Measurements from ENCODE around the gene GINS1. TPM values are rescaled to one million over a fixed set of nuclear protein-coding genes. Genes with fewer than 3 reads are reported as not detected.
A peak's percentile ranks its signal among the peaks of the same experiment; 100 is the strongest.

The GINS1 gene
- total and polyA plus RNA-seq, 2 of the 13 experiments (the other 11 are each of a cell fraction or from before 2014, with no cell fraction given) = 14.6 to 59.9 TPM

DNA sequence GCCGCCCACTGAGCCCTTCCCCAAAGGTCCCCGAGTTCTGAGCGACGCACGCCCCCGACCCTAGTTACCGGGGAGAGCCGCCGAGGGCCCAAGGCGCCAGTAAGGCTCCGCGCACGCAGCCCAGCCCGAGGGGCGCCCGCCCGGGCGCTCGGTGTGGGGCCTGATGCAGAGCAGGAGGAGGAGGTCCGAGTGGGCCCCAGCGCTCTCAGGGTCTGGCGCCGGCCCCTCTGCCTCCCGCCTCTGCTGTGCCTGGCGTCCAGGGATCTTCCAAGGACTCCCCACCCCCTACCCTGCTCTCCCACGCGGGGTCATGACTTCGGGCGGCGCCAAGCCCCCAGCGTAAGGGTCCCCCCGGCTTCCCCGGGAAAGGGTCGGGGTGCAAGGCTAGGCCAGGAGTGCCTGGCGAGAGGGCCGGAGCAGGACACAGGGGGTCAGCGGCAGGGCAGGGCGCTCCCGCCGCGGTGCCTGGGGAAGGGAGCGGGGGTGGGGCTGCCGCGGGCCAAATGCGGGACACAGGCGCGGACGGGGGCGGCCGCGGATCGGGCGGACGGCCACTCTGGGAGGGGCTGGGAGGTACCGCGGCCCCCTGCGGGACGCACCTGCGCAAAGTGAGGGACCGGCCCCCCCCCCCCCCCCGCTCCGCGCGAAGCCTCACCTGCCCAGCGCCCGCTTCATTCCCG is 17.5 kb upstream of the GINS1 start (continued):
- TF ChIP-seq SKIL (CRISPR knock-in tag; IDR thresholded peaks at IDR 0.05; ENCODE audit: borderline replicate concordance) = peak; percentile 63; the same call in 1 of the 2 replicates
- TF ChIP-seq SATB2 (CRISPR knock-in tag; IDR thresholded peaks at IDR 0.05) = 0 out of 2 replicates have a peak, but pooled peaks have one; percentile 78
- peak; percentile 73 for TF ChIP-seq POGK (CRISPR knock-in tag; conservative IDR thresholded peaks at IDR 0.05)
- TF ChIP-seq ZNF672 (CRISPR knock-in tag; IDR thresholded peaks at IDR 0.05) = peak; percentile 61; the same call in 1 of the 2 replicates
- no peak for TF ChIP-seq ZC3H13 (CRISPR knock-in tag; IDR thresholded peaks at IDR 0.05)
- peak; percentile 94 for TF ChIP-seq ZNF883 (CRISPR knock-in tag; IDR thresholded peaks at IDR 0.05; ENCODE audit: not compliant biosample characterization)
- TF ChIP-seq, protein P1, sequence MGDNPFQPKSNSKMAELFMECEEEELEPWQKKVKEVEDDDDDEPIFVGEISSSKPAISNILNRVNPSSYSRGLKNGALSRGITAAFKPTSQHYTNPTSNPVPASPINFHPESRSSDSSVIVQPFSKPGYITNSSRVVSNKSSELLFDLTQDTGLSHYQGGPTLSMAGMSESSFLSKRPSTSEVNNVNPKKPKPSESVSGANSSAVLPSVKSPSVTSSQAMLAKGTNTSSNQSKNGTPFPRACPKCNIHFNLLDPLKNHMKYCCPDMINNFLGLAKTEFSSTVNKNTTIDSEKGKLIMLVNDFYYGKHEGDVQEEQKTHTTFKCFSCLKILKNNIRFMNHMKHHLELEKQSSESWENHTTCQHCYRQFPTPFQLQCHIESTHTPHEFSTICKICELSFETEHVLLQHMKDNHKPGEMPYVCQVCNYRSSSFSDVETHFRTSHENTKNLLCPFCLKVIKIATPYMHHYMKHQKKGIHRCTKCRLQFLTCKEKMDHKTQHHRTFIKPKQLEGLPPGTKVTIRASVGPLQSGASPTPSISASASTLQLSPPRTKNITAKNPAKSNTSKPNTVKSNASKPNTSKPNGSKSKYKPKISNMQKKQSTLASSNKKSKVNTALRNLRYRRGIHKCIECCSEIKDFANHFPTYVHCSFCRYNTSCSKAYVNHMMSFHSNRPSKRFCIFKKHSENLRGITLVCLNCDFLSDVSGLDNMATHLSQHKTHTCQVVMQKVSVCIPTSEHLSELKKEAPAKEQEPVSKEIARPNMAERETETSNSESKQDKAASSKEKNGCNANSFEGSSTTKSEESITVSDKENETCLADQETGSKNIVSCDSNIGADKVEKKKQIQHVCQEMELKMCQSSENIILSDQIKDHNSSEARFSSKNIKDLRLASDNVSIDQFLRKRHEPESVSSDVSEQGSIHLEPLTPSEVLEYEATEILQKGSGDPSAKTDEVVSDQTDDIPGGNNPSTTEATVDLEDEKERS (CRISPR knock-in tag; IDR thresholded peaks at IDR 0.05) = peak; percentile 95
- TF ChIP-seq MLLT10 (CRISPR knock-in tag; IDR thresholded peaks at IDR 0.05) = no peak
- TF ChIP-seq, protein P2, sequence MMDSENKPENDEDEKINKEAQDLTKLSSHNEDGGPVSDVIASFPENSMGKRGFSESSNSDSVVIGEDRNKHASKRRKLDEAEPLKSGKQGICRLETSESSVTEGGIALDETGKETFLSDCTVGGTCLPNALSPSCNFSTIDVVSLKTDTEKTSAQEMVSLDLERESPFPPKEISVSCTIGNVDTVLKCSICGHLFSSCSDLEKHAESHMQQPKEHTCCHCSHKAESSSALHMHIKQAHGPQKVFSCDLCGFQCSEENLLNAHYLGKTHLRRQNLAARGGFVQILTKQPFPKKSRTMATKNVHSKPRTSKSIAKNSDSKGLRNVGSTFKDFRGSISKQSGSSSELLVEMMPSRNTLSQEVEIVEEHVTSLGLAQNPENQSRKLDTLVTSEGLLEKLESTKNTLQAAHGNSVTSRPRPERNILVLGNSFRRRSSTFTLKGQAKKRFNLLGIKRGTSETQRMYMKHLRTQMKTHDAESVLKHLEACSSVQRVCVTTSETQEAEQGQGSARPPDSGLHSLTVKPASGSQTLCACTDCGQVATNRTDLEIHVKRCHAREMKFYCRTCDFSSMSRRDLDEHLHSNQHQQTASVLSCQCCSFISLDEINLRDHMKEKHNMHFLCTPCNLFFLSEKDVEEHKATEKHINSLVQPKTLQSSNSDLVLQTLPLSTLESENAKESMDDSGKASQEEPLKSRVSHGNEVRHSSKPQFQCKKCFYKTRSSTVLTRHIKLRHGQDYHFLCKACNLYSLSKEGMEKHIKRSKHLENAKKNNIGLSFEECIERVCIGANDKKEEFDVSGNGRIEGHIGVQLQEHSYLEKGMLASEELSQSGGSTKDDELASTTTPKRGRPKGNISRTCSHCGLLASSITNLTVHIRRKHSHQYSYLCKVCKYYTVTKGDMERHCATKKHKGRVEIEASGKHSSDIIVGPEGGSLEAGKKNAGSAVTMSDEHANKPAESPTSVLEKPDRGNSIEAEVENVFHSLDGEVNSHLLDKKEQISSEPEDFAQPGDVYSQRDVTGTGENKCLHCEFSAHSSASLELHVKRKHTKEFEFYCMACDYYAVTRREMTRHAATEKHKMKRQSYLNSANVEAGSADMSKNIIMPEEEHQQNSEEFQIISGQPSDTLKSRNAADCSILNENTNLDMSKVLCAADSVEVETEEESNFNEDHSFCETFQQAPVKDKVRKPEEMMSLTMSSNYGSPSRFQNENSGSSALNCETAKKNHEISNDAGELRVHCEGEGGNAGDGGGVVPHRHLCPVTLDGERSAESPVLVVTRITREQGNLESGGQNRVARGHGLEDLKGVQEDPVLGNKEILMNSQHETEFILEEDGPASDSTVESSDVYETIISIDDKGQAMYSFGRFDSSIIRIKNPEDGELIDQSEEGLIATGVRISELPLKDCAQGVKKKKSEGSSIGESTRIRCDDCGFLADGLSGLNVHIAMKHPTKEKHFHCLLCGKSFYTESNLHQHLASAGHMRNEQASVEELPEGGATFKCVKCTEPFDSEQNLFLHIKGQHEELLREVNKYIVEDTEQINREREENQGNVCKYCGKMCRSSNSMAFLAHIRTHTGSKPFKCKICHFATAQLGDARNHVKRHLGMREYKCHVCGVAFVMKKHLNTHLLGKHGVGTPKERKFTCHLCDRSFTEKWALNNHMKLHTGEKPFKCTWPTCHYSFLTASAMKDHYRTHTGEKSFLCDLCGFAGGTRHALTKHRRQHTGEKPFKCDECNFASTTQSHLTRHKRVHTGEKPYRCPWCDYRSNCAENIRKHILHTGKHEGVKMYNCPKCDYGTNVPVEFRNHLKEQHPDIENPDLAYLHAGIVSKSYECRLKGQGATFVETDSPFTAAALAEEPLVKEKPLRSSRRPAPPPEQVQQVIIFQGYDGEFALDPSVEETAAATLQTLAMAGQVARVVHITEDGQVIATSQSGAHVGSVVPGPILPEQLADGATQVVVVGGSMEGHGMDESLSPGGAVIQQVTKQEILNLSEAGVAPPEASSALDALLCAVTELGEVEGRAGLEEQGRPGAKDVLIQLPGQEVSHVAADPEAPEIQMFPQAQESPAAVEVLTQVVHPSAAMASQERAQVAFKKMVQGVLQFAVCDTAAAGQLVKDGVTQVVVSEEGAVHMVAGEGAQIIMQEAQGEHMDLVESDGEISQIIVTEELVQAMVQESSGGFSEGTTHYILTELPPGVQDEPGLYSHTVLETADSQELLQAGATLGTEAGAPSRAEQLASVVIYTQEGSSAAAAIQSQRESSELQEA (CRISPR knock-in tag; IDR thresholded peaks at IDR 0.05; ENCODE audit: not compliant biosample characterization) = peak; percentile 78
- no peak for TF ChIP-seq MTF1 (CRISPR knock-in tag; IDR thresholded peaks at IDR 0.05)
- peak; percentile 90; the same call in 1 of the 2 replicates for TF ChIP-seq ZSCAN20 (CRISPR knock-in tag; IDR thresholded peaks at IDR 0.05; ENCODE audit: borderline replicate concordance)

Data from HepG2 (cell line).